NOMO-1 (cell line): ENCODE measurements around the gene TM4SF5.
A peak's percentile ranks its signal among the peaks of the same experiment; 100 is the strongest.

ENCODE experiments used
- DNase-seq, 2 experiments: peaks; one replicate each; lab custom pipeline; 2025; ENCODE audit not compliant: unreplicated experiment in 2 of 2; lab: John Stamatoyannopoulos, UW

Gene TM4SF5

GRCh38 chr17:4788807-4789700 is 17.4 kb downstream of the TM4SF5 start, which contains the start of gene GLTPD2:
Gene GLTPD2, plus strand, starts transcription at chr17:4788964. Its CDS starts 48 bp downstream, at chr17:4789012.
- DNase-seq: no peak

DNA sequence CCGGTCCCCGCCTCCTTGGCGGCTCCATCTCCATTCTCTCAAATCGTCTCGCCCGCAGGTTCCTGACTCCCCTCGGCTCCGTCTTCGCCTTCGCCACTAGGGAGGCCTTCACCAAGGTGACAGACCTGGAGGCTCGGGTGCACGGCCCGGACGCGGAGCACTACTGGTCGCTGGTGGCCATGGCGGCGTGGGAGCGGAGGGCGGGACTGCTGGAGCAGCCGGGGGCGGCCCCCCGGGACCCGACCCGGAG is 17.9 kb downstream of the TM4SF5 start:
- DNase-seq: peak in 1 of 2 experiments; percentile 63

DNA sequence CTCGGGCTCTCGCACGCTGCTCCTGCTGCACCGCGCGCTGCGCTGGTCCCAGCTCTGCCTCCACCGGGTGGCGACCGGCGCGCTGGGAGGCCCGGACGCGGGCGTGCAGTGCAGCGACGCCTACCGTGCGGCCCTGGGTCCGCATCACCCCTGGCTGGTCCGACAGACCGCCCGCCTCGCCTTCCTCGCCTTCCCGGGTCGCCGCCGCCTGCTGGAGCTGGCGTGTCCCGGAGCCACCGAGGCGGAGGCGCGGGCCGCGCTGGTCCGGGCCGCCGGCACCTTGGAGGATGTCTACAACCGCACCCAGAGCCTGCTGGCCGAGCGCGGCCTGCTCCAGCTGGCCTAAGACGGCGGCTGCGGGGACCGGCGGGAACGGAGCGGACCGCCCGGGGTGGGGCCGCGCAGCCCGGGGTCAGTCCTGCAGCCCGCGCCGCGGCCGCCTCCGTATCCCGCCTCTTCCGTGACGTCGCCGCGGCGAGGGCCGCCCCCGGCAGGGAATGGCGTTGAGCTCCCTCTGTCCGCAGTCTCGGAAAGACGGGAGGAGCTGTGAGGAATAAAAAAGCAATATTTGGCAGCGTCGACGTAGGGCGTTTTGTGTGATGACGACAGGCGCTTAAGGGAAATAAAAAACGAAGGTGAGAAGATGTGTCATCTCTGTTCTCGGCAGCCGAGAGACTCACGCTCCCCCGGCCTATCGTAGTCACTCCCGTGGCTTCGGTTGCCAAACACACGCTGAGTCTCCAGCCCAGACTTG is 18.4 kb downstream of the TM4SF5 start:
- DNase-seq: peak; percentile 79 to 82

- no peak for DNase-seq
Observed at GRCh38 chr17:4790705-4791088, 19.0 kb downstream of the TM4SF5 start.

DNA sequence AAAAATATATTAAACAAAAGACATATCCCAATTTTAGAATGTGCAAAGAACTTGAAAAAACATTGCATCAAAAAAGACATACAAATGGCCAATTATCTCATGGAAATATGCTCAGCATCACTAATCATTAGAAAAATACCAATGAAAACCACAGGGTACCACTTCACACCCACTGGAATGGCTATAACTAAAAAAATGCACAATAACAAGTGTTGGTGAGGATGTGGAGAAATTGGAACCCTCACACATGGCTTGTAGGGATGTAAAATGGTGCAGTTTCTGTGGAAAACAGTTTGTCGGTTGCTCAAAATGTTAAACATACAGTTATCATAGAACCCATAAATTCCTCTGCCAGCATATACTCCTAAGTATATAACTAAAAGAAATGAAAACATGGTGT is 23.5 kb downstream of the TM4SF5 start:
- DNase-seq: no peak

DNA sequence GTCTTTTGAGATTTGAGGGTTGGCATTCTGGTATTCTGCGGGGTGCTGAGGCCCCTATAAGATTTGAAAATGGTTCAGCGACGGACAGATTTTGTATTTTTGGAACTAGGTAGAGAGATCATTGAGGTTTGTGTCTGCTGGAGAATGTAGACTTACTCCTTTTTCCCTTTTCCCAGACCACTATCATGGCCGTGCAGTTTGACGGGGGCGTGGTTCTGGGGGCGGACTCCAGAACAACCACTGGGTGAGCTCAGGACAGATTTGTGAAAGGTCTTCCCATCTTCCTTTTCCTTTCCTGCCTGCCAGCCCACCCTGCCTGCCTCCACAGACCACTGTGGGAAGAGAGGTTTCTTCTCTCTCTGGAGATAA is 24.9 kb downstream of the TM4SF5 start:
- peak in 1 of 2 experiments; percentile 10 for DNase-seq

DNA sequence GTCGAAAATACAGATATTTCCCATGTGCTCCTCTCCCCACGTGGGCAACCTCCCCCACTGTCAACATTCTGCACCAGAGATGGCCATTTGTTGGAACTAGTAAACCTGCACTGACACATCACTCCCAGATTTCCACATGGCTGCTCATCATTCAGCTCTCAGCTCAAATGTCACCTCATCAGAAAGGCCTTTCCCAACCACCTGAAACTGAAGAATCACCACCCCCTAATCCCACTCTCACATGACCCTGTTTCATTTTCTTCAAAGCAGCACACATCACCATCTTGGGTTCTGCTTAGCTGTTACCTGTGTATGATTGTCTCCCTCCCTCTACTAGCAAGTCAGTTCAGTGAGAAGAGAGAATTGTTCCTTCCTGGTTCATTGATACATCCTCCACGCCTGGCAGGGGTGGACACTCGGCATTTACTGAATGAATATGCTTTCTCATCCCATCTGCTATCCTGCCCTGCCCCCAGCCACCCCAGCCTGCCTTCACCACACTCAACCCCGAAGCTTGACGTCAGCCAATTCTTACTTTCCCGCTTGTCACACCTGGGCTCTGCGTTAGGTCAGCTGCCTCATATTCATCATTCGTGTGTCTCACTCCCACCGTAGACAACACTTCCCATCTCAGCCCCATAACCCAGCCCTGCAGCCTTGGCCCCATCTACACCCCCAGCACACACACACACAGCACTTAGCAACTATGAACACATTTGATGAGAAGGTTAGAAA is 28.9 kb downstream of the TM4SF5 start:
- no peak for DNase-seq

- no peak for DNase-seq
Observed at GRCh38 chr17:4802228-4802627, 30.5 kb downstream of the TM4SF5 start, which contains the start of gene C17orf114. Gene C17orf114, minus strand, starts transcription at chr17:4802328.

- no peak for DNase-seq
Observed at GRCh38 chr17:4806456-4806776, 34.7 kb downstream of the TM4SF5 start.

DNA sequence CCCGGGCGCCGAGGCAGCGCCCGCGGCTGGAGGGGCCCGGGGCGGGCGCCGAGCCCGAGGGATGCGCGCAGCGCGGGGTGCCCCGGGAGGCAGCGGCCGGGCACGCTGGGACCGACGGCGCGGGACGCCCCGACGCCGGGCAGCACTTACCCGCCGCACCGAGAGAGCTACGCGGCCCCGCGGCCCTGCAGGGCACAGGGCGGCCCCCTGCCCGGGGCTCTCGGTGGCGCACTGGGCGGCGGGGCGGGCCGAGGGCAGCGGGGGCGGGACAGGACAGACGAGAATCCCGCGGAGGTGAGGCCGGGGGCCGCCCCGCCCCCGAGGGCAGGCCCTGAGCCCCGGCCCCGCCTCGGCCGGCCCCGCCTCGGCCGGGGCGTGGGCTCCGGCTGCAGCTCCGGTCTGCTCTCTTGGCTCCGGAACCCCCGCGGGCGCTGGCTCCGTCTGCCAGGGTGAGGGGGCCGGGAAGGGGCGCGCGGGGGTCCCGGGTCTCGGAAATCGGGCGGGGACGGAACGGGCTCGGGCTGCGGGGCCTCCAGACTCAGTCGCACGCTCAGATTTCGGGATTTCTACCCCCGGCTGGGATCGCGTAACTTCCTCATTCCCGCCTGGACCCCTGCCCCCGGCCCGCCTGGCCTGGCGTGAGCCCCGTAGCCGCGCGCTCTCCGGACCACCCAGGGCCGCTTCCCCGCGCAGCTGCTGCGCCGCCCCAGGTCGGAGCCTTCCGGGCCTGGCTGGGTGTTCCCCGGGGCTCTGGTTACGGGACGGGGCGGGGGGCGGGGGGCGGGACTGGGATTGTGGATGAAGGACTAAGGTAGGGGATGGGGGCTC is 35.3 kb downstream of the TM4SF5 start, which contains the start of gene PLD2:
Gene PLD2 (plus strand): TSS at position 376 of the 828 bp plus-strand sequence. CDS start 621 bp downstream, outside the sequence.
- DNase-seq: peak; percentile 76 to 90

GRCh38 chr17:4807605-4808377 is 36.1 kb downstream of the TM4SF5 start:
- no peak for DNase-seq

GRCh38 chr17:4808378-4808767 is 36.7 kb downstream of the TM4SF5 start:
- no peak for DNase-seq

- no peak for DNase-seq
Observed at GRCh38 chr17:4810696-4811290, 39.1 kb downstream of the TM4SF5 start.

GRCh38 chr17:4811471-4811870 is 39.8 kb downstream of the TM4SF5 start:
- no peak for DNase-seq

DNA sequence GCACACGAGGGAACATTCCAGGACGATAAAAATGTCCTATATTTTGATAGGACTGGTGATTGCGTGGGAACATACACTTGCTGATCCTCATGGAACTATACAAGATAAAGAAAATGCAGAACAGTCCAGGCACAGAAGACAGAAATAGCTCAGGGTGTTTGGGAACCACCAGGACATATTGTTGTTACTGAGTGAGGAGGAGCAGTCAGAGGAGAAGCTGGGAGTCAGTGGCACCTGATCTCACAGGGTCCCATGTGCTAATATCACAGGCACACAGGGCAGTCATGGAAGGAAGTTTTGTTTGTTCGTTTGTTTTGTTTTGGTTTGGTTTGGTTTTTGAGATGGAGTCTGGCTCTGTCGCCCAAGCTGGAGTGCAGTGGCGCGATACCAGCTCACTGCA is 41.0 kb downstream of the TM4SF5 start:
- no peak for DNase-seq

DNA sequence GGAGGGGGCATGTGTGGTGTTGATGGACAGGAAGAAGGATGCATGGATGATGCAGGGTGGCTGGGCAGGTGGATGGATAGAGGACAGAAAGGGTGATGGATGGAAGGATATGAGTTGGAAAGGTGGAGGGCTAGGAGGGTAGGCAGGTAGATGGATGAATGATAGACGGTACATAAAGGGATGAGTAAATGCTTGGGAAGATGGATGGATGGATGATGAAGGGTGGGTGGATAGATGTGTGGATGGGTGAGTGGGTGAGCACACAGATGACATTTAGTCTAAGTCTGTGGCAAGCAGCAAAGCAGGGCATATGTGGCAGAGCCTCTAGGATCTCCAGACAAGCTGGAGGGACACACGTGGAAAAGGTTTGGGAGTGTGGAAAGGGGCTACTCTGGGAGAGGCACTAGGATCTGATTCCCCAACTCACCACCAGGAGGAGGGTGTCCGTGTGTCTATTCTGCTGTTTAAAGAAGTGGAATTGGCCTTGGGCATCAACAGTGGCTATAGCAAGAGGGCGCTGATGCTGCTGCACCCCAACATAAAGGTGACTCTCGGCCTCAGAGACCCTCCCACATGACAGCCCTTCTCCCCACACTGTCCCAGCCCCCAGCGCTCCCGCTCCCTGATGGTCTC is 43.5 kb downstream of the TM4SF5 start:
- DNase-seq: no peak

GRCh38 chr17:4816826-4817225 is 45.1 kb downstream of the TM4SF5 start:
- no peak for DNase-seq

GRCh38 chr17:4818276-4818675 is 46.6 kb downstream of the TM4SF5 start:
- DNase-seq: no peak

DNA sequence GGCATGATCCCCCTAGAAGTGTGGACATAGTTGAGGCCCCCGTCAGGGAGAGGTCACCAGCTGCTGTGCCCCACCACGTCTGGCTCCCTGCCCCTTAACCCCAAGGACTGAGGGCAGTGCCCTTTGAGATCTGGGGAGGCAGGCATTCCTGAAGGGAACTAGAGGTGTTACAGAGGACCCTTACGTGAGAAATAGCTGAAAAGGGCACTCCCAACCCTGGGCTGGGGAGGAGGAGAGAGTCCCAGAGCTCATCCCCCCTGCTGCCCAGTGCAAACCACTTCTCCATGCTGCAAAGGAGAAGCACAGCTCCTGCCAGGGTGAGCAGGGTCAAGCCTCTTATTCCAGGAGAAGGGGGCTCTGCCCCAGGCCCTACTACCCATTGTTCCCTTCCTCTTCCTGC is 51.1 kb downstream of the TM4SF5 start:
- no peak for DNase-seq
